HEK293 (cell line): ENCODE measurements around the gene GPR39.

ENCODE experiments used
- KLF10 ChIP-seq: fragments of 450-650 bp; IDR thresholded peaks from 2 replicates; pipeline ENCODE4 v1.5.1; 2018; ENCODE audit warnings: missing biosample characterization, mild to moderate bottlenecking, missing genetic modification characterization
- ZNF701 ChIP-seq: fragments of 450-650 bp; formaldehyde crosslinking; IDR thresholded peaks from 2 replicates; pipeline ENCODE4 v1.5.1; 2016; ENCODE audit warnings: missing biosample characterization, missing genetic modification characterization

GRCh38 chr2:132595186-132595585 is 178.6 kb downstream of the GPR39 start:
- TF ChIP-seq KLF10 (tag by site-specific recombination) (no peak), ZNF701 (tag by site-specific recombination) (no peak)
